Right cardiac atrium (tissue), 5 donors: Measurements from ENCODE around the gene C16orf96. TPM values are rescaled to one million over a fixed set of nuclear protein-coding genes. Genes with fewer than 3 reads are reported as not detected.
A peak's percentile ranks its signal among the peaks of the same experiment; 100 is the strongest.

ENCODE experiments used
- ATAC-seq, 2 donors: fragments of 200-7000 bp; cut with Tn5 transposase; one replicate each; pipeline versions ENCODE4 v1.8.0 to v1.9.1; 2020; ENCODE audit warnings: moderate library complexity in 2 of 2, mild to moderate bottlenecking in 1 of 2
- DNase-seq, 3 donors: peaks; one replicate each; pipeline ENCODE4 v3.0.0-alpha.2; 2020
- H3K27ac ChIP-seq: one replicate; pipeline ENCODE4 v1.5.1; 2013; ENCODE audit warnings: mild to moderate bottlenecking, low read length, control low read depth, moderate library complexity
- H3K27me3 ChIP-seq: one replicate; pipeline ENCODE4 v1.6.1; 2013; ENCODE audit not compliant: control insufficient read depth, insufficient read depth
- H3K4me1 ChIP-seq: one replicate; pipeline ENCODE4 v1.6.1; 2013; ENCODE audit warnings: low read length; ENCODE audit not compliant: control insufficient read depth, insufficient read depth
- H3K4me3 ChIP-seq: one replicate; pipeline ENCODE4 v1.5.1; 2013; ENCODE audit warnings: low read length, control low read depth
- H3K9me3 ChIP-seq: one replicate; pipeline ENCODE4 v1.6.1; 2013; ENCODE audit warnings: low read length; ENCODE audit not compliant: control insufficient read depth
- WGBS: extraction: QIAGEN DNeasy Blood & Tissue Kit; methylation state at CpG from one replicate; pipeline ENCODE4 v1.1.7; 2013; 5-methylcytosine and 5-hydroxymethylcytosine counted together
- intact Hi-C, 4 donors: fragments of 100-400 bp; cut with DNase I; formaldehyde crosslinking; loops; one replicate each; pipeline versions ENCODE4 v1.11.0 to v1.14.0; 2022 to 2023
- polyA plus RNA-seq: library from polyadenylated mRNA; stranded (reverse); fragments of 200-250 nt; gene quantifications from one replicate; pipeline ENCODE4 v1.2.3, GENCODE V29; 2013
- total RNA-seq, 4 donors: library from RNA; stranded (reverse); fragmentation: NEBNext Ultra II Directional; extraction: Animal tissue kit (Norgen Biotek cat#: 25700); gene quantifications; one replicate each; pipeline ENCODE4 v1.2.1, GENCODE V29; 2021
- donor health status: healthy with polysubstance abuse.
- donor health status: DM: no; HTN: yes; CAD: no.
- donor health status: DM: no; HTN: no; CAD: no.
- donor health status: DM: no; HTN: yes; CAD: no; lungs with severe emphysema.
- donor health status: DM: yes; HTN: yes; CAD: no.

Gene C16orf96
- total and polyA plus RNA-seq, 5 donors: 0.02 to 0.09 (median 0.08) TPM; not detected in 1

GRCh38 chr16:4612977-4613635 is 57.0 kb downstream of the C16orf96 start:
- intact Hi-C loops: loop anchor here in 1 of 4 donors (10.0 kb wide), 1 partner anchor 98 kb away; no protein-coding TSS in a partner anchor
- Histone ChIP-seq H3K4me3 (peak overlapping the region; percentile 87), H3K27me3 (no peaks in the 10 kb centered on the region), H3K9me3 (no peaks in the 10 kb centered on the region), H3K4me1 (peaks cover 10% of the 10 kb centered on the region), H3K27ac (no peak overlapping the region)
- peak in 1 of 3 donors; percentile 44 for DNase-seq
- 56% methylated on average over 14 of the region's 14 CpGs for WGBS
- ATAC-seq: no peak

GRCh38 chr16:4613636-4614570 is 57.8 kb downstream of the C16orf96 start:
- ATAC-seq: no peak
- no peaks in the 10 kb centered on the region for H3K9me3 ChIP-seq
- intact Hi-C loops: loop anchor here in 1 of 4 donors (10.0 kb wide), 1 partner anchor 99 kb away; no protein-coding TSS in a partner anchor
- WGBS: under 1% methylated on average over 92 of the region's 92 CpGs
- peaks cover 10% of the 10 kb centered on the region for H3K4me1 ChIP-seq
- H3K27me3 ChIP-seq: no peaks in the 10 kb centered on the region
- peak; percentile 46 to 77 (median 74) for DNase-seq
- H3K27ac ChIP-seq: peak overlapping the region; percentile 82
- peak overlapping the region; percentile 87 for H3K4me3 ChIP-seq

GRCh38 chr16:4614571-4615383 is 58.6 kb downstream of the C16orf96 start, which contains the start of gene UBALD1:
TSS of gene UBALD1 (minus strand) at chr16:4614888. CDS start at chr16:4614797, 91 bp downstream.
- DNase-seq (peak; percentile 85 to 95 (median 93)), ATAC-seq (peak; percentile 73 to 77)
- H3K4me3 ChIP-seq: peak within 1 kb of the TSS; percentile 87
- WGBS: 8% methylated on average over 100 of the region's 100 CpGs
- no peaks in the 10 kb centered on the region for H3K27me3 ChIP-seq
- H3K27ac ChIP-seq: peak within 1 kb of the TSS; percentile 82
- intact Hi-C loops: loop anchor here in 1 of 4 donors (10.0 kb wide), 1 partner anchor 100 kb away; no protein-coding TSS in a partner anchor
- H3K4me1 ChIP-seq: peaks cover 10% of the 10 kb centered on the region
- no peaks in the 10 kb centered on the region for H3K9me3 ChIP-seq

- no peak overlapping the region for H3K4me3 ChIP-seq
- peaks cover 10% of the 10 kb centered on the region for H3K4me1 ChIP-seq
- ATAC-seq: peak; percentile 0 to 1
These were observed 59.4 kb downstream of the C16orf96 start for GRCh38 chr16:4615384-4616046.

GRCh38 chr16:4616047-4616811 is 60.1 kb downstream of the C16orf96 start:
- H3K27me3 ChIP-seq: no peaks in the 10 kb centered on the region
- H3K4me1 ChIP-seq: peaks cover 10% of the 10 kb centered on the region
- H3K27ac ChIP-seq: peak overlapping the region; percentile 99
- ATAC-seq (peak; percentile 93 to 94), DNase-seq (peak; percentile 99 to 100 (median 99))
- H3K4me3 ChIP-seq: peak overlapping the region; percentile 53
- no peaks in the 10 kb centered on the region for H3K9me3 ChIP-seq
- intact Hi-C loops: loop anchor here in 1 of 4 donors (10.0 kb wide), 1 partner anchor 101 kb away; no protein-coding TSS in a partner anchor
- under 1% methylated on average over 57 of the region's 57 CpGs for WGBS

More at GRCh38 chr16:4615384-4616046, 59.4 kb downstream of the C16orf96 start:
- intact Hi-C loops: loop anchor here in 1 of 4 donors (10.0 kb wide), 1 partner anchor 101 kb away; no protein-coding TSS in a partner anchor
- H3K27ac ChIP-seq: peak overlapping the region; percentile 79
- no peaks in the 10 kb centered on the region for H3K27me3 ChIP-seq
- H3K9me3 ChIP-seq: no peaks in the 10 kb centered on the region
- DNase-seq: peak; percentile 52 to 81 (median 80)
- WGBS: 67% methylated on average over 39 of the region's 39 CpGs

GRCh38 chr16:4617880-4618279 is 61.7 kb downstream of the C16orf96 start:
- H3K9me3 ChIP-seq: no peaks in the 10 kb centered on the region
- no peak overlapping the region for H3K27ac ChIP-seq
- ATAC-seq (no peak), DNase-seq (no peak)
- no peak overlapping the region for H3K4me3 ChIP-seq
- 87% methylated on average over 8 of the region's 8 CpGs for WGBS
- intact Hi-C loops: loop anchor here in 1 of 4 donors (10.0 kb wide), 1 partner anchor 103 kb away; no protein-coding TSS in a partner anchor
- H3K4me1 ChIP-seq: peaks cover 10% of the 10 kb centered on the region
- H3K27me3 ChIP-seq: no peaks in the 10 kb centered on the region

- Histone ChIP-seq H3K4me3 (no peak overlapping the region), H3K27ac (no peak overlapping the region)
- intact Hi-C loops: loop anchor here in 1 of 4 donors (10.0 kb wide), 1 partner anchor 104 kb away; no protein-coding TSS in a partner anchor
These were observed 62.7 kb downstream of the C16orf96 start for GRCh38 chr16:4618645-4619418.

GRCh38 chr16:4623593-4623992 is 67.5 kb downstream of the C16orf96 start:
- H3K4me3 ChIP-seq: no peak overlapping the region
- WGBS: 75% methylated on average over 7 of the region's 7 CpGs
- no peak overlapping the region for H3K27ac ChIP-seq
- intact Hi-C loops: no loop called here
- no peaks in the 10 kb centered on the region for H3K27me3 ChIP-seq
- peaks cover 14% of the 10 kb centered on the region for H3K4me1 ChIP-seq
- DNase-seq (peak in 1 of 3 donors; percentile 19), ATAC-seq (no peak)
- no peaks in the 10 kb centered on the region for H3K9me3 ChIP-seq

More at GRCh38 chr16:4618645-4619418, 62.7 kb downstream of the C16orf96 start:
- DNase-seq (no peak), ATAC-seq (no peak)
- WGBS: 89% methylated on average over 8 of the region's 8 CpGs
- Histone ChIP-seq H3K27me3 (no peaks in the 10 kb centered on the region), H3K9me3 (no peaks in the 10 kb centered on the region), H3K4me1 (peaks cover 3% of the 10 kb centered on the region)
